GM18861 (cell line): ENCODE data around the gene PCDHGB5.
"Not testable (repeated sequence)": the region's sequence is repeated elsewhere in the genome, so short reads cannot be mapped to it uniquely, and the experiment has no call there.

Experiments used
- ATAC-seq: cut with Tn5 transposase; IDR thresholded peaks from one replicate; pipeline ENCODE4 v1.9.1; 2021; ENCODE audit not compliant: unreplicated experiment

Gene PCDHGB5

GRCh38 chr5:141409598-141410306, 12.0 kb downstream of the PCDHGB5 start:
- no peak for ATAC-seq

GRCh38 chr5:141411575-141411974, 13.8 kb downstream of the PCDHGB5 start:
- no peak for ATAC-seq

GRCh38 chr5:141412854-141413539, 15.2 kb downstream of the PCDHGB5 start, which contains the start of gene PCDHGA10:
Gene PCDHGA10, plus strand, starts transcription at chr5:141412987. Its CDS starts 189 bp downstream, at chr5:141413176.
- peak; percentile 81 for ATAC-seq

GRCh38 chr5:141413540-141414069, 15.9 kb downstream of the PCDHGB5 start:
- no peak for ATAC-seq

- ATAC-seq = not testable (repeated sequence)
These were observed 17.0 kb downstream of the PCDHGB5 start for GRCh38 chr5:141414548-141415274.

- not testable (repeated sequence) for ATAC-seq
These were observed 17.5 kb downstream of the PCDHGB5 start for GRCh38 chr5:141415275-141415618.

GRCh38 chr5:141417494-141418172, 19.9 kb downstream of the PCDHGB5 start, which contains the start of gene PCDHGB7:
Gene PCDHGB7, plus strand, starts transcription at chr5:141417677. Its CDS starts 183 bp downstream, at chr5:141417860.
- peak; percentile 67 for ATAC-seq

DNA sequence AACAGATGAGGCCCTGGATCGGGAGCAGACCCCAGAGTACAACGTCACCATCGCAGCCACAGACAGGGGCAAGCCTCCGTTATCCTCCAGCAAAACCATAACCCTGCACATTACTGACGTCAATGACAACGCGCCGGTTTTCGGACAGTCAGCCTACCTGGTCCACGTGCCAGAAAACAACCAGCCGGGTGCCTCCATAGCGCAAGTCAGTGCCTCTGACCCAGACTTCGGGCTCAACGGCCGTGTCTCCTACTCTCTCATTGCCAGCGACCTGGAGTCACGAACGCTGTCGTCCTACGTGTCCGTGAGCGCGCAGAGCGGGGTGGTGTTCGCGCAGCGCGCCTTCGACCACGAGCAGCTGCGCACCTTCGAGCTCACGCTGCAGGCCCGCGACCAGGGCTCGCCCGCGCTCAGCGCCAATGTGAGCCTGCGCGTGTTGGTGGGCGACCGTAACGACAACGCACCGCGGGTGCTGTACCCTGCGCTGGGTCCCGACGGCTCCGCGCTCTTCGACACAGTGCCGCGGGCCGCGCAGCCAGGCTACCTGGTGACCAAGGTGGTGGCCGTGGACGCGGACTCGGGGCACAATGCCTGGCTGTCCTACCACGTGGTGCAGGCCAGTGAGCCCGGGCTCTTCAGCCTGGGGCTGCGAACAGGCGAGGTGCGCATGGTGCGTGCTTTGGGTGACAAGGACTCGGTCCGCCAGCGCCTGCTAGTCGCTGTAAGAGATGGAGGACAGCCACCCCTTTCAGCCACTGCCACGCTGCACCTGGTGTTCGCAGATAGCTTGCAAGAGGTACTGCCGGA, 21.5 kb downstream of the PCDHGB5 start:
- ATAC-seq = no peak

DNA sequence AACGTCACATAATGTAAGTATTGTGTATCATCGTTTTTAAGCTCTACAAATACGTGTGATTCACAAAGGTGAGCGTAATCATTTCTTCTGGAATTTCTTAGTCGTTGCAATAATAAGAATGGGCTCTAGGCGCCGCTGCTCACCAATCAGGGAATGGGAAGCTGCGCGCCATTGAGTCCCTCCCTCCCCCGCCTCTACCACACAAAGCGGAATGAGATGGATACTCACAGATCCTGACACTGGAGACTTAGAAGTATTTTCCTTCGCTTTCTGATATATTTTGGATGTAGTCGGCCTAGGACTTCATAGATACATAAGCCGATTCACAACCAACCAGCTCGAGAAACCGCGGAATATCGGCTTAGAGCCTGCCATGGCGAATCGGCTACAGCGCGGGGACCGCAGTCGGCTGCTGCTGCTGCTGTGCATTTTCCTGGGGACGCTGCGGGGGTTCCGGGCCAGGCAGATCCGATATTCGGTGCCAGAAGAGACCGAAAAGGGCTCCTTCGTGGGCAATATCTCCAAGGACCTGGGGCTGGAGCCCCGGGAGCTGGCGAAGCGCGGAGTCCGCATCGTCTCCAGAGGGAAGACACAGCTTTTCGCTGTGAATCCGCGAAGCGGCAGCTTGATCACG, 23.2 kb downstream of the PCDHGB5 start, which contains the start of gene PCDHGA11:
Gene PCDHGA11, plus strand, starts transcription at position 197 of the 634 bp plus-strand sequence. Its CDS starts 177 bp downstream, at position 374.
- no peak for ATAC-seq

- no peak for ATAC-seq
These were observed 23.7 kb downstream of the PCDHGB5 start for GRCh38 chr5:141421489-141421855.

DNA sequence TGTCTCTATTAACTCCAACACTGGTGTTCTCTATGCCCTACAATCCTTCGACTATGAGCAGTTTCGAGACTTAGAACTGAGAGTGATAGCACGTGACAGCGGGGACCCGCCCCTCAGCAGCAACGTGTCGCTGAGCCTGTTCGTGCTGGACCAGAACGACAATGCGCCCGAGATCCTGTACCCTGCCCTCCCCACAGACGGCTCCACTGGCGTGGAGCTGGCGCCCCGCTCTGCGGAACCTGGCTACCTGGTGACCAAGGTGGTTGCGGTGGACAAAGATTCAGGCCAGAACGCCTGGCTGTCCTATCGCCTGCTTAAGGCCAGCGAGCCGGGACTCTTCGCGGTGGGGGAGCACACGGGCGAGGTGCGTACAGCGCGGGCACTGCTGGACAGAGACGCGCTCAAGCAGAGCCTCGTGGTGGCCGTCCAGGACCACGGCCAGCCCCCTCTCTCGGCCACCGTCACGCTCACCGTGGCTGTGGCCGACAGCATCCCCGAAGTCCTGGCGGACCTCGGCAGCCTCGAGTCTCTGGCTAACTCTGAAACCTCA, 25.1 kb downstream of the PCDHGB5 start:
- no peak for ATAC-seq

DNA sequence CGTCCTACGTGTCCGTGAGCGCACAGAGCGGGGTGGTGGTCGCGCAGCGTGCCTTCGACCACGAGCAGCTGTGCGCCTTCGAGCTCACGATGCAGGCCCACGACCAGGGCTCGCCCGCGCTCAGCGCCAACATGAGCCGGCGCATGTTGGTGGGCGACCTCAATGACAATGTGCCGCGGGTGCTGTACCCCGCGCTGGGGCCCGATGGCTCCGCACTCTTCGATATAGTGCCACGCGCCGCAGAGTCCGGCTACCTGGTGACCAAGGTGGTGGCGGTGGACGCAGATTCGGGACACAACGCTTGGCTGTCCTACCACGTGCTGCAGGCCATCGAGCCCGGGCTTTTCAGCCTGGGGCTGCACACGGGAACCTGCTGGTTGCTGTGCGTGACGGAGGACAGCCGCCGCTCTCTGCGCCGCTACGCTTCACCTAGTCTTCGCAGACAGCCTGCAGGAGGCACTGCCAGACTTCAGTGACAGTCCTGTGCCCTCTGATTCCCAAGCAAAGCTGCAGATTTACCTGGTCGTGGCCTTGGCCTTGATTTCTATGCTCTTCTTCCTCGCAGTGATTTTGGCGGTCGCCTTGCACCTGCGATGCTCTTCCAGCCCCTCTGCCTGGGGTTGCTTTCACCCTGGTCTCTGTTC, 30.2 kb downstream of the PCDHGB5 start:
- no peak for ATAC-seq

GRCh38 chr5:141430332-141431113, 32.8 kb downstream of the PCDHGB5 start, which contains the start of gene PCDHGA12:
Gene PCDHGA12, plus strand, starts transcription at chr5:141430507. Its CDS starts 253 bp downstream, at chr5:141430760.
- peak; percentile 74 for ATAC-seq

GRCh38 chr5:141431286-141431685, 33.5 kb downstream of the PCDHGB5 start:
- ATAC-seq = no peak

DNA sequence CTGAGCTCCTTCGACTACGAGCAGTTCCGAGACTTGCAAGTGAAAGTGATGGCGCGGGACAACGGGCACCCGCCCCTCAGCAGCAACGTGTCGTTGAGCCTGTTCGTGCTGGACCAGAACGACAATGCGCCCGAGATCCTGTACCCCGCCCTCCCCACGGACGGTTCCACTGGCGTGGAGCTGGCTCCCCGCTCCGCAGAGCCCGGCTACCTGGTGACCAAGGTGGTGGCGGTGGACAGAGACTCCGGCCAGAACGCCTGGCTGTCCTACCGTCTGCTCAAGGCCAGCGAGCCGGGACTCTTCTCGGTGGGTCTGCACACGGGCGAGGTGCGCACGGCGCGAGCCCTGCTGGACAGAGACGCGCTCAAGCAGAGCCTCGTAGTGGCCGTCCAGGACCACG, 34.6 kb downstream of the PCDHGB5 start:
- ATAC-seq = not testable (repeated sequence)

DNA sequence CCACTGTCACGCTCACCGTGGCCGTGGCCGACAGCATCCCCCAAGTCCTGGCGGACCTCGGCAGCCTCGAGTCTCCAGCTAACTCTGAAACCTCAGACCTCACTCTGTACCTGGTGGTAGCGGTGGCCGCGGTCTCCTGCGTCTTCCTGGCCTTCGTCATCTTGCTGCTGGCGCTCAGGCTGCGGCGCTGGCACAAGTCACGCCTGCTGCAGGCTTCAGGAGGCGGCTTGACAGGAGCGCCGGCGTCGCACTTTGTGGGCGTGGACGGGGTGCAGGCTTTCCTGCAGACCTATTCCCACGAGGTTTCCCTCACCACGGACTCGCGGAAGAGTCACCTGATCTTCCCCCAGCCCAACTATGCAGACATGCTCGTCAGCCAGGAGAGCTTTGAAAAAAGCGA, 35.0 kb downstream of the PCDHGB5 start:
- not testable (repeated sequence) for ATAC-seq

DNA sequence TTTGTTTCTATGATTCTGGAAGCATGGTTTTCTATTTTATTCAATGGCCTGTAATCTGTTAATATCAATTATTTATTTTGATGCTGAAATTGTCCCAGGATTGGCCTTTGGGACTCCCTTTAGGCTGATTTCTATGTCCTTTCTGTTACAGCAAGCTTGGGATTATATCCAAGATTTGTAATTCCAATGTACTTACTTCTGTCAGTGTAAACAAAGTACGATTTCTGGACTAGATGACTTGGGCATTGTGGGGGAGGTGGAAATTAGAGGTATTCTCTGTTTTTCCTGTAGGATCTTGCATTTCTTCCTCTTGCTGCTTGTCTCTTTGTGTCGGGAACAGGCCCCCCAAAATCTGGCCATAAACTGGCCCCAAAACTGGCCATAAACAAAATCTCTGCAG, 36.3 kb downstream of the PCDHGB5 start:
- ATAC-seq = no peak

- no peak for ATAC-seq
These were observed 39.5 kb downstream of the PCDHGB5 start for GRCh38 chr5:141437221-141437620.
